Prostate gland (tissue), 2 donors: Measurements from ENCODE around the gene SLC29A2.

Experiments used
- CTCF ChIP-seq, 4 experiments: fragments of 200-600 bp in 2 of 4; fragments of 450-650 bp in 2 of 4; sonication (generic) in 2 of 4; IDR thresholded peaks; 1 replicate in 3 of 4; 2 replicates in 1 of 4; pipeline ENCODE4 v1.5.1; 2016 to 2019; ENCODE audit warnings: antibody characterized with exemption in 4 of 4, mild to moderate bottlenecking in 2 of 4, moderate library complexity in 2 of 4
- POLR2AphosphoS5 ChIP-seq: sonication (generic); formaldehyde crosslinking; IDR thresholded peaks from one replicate; pipeline ENCODE4 v1.6.1; 2017; ENCODE audit warnings: antibody characterized with exemption

GRCh38 chr11:66333220-66333877 is 38.2 kb downstream of the SLC29A2 start:
- TF ChIP-seq CTCF (IDR thresholded peaks at IDR 0.05) (no peak), POLR2AphosphoS5 (no peak)
